Neural cell (in vitro differentiated cells): ENCODE measurements around the gene APOBR.

Experiments
- TF ChIP-seq, protein P1 (sequence below): fragments of 450-650 bp; IDR thresholded peaks from 2 replicates; pipeline ENCODE4 v1.5.1; 2014; ENCODE audit warnings: antibody characterized with exemption, mild to moderate bottlenecking, moderate library complexity; ENCODE audit not compliant: poor library complexity, severe bottlenecking
- TF ChIP-seq, protein P2 (sequence below): IDR thresholded peaks from 2 replicates; pipeline ENCODE4 v1.6.1; 2012; ENCODE audit warnings: borderline replicate concordance

DNA sequence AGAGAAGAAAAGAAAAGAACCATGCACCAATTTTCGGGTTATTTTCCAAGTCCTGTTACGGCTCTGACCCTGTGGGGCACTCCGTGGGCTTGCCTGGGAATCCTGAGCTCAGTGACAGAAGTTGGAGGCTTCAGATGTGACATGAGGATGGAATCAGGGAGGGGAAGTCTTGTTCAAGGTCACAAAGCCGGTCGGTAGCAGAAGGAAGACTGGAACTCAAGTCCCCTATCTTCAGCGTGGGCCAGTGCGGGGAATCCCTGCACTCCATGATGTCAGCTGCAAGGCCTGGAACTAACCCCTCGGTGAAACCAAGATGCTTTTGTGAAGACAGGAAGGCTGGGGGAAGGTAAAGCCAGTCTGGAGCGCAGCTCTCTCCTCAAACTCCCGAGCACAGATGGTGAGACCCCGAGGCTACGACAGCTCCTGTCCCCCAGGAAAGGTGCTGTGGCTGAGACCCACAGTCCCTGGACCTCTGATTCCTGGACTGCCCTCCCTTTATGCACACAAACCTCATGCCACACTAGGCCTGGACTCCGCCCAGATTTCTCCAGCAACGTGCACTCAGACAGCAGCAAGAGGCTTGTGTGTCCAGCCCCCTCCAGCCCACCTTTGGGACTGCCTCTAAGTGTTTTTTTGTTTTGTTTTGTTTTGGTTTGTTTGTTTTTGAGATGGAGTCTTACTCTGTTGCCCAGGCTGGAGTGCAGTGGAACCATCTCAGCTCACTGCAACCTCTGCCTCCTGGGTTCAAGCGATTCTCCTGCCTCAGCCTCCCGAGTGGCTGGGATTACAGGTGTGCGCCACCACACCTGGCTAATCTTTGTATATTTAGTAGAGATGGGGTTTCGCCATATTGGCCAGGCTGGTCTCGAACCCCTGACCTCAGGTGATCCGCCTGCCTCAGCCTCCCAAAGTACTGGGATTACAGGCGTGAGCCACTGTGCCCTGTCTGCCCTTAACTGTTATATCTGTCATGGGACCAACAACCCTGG lies 17.7 kb downstream of the APOBR start:
- TF ChIP-seq, protein P1, sequence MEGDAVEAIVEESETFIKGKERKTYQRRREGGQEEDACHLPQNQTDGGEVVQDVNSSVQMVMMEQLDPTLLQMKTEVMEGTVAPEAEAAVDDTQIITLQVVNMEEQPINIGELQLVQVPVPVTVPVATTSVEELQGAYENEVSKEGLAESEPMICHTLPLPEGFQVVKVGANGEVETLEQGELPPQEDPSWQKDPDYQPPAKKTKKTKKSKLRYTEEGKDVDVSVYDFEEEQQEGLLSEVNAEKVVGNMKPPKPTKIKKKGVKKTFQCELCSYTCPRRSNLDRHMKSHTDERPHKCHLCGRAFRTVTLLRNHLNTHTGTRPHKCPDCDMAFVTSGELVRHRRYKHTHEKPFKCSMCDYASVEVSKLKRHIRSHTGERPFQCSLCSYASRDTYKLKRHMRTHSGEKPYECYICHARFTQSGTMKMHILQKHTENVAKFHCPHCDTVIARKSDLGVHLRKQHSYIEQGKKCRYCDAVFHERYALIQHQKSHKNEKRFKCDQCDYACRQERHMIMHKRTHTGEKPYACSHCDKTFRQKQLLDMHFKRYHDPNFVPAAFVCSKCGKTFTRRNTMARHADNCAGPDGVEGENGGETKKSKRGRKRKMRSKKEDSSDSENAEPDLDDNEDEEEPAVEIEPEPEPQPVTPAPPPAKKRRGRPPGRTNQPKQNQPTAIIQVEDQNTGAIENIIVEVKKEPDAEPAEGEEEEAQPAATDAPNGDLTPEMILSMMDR, result no peak
- TF ChIP-seq, protein P2, sequence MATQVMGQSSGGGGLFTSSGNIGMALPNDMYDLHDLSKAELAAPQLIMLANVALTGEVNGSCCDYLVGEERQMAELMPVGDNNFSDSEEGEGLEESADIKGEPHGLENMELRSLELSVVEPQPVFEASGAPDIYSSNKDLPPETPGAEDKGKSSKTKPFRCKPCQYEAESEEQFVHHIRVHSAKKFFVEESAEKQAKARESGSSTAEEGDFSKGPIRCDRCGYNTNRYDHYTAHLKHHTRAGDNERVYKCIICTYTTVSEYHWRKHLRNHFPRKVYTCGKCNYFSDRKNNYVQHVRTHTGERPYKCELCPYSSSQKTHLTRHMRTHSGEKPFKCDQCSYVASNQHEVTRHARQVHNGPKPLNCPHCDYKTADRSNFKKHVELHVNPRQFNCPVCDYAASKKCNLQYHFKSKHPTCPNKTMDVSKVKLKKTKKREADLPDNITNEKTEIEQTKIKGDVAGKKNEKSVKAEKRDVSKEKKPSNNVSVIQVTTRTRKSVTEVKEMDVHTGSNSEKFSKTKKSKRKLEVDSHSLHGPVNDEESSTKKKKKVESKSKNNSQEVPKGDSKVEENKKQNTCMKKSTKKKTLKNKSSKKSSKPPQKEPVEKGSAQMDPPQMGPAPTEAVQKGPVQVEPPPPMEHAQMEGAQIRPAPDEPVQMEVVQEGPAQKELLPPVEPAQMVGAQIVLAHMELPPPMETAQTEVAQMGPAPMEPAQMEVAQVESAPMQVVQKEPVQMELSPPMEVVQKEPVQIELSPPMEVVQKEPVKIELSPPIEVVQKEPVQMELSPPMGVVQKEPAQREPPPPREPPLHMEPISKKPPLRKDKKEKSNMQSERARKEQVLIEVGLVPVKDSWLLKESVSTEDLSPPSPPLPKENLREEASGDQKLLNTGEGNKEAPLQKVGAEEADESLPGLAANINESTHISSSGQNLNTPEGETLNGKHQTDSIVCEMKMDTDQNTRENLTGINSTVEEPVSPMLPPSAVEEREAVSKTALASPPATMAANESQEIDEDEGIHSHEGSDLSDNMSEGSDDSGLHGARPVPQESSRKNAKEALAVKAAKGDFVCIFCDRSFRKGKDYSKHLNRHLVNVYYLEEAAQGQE, result no peak
